Colonic mucosa (tissue), 2 donors: ENCODE measurements around the gene ISYNA1. TPM values are rescaled to one million over a fixed set of nuclear protein-coding genes. Genes with fewer than 3 reads are reported as not detected.

ENCODE experiments used
- microRNA-seq: library from miRNA; unstranded; fragments of <30 nt; microRNA quantifications from one replicate; pipeline ENCODE4, GENCODE V29; 2019
- total RNA-seq, 2 donors: library from RNA; stranded (reverse); fragmentation: NEBNext Ultra II Directional in 1 of 2; extraction: Animal tissue kit (Norgen Biotek cat#: 25700) in 1 of 2; gene quantifications; one replicate each; pipeline ENCODE4 v1.2.1, GENCODE V29; 2021
- donor health status: DM: no; HTN: no; CAD: no.
- donor health status: DM: no; HTN: no; CAD: no.

The ISYNA1 gene
- total RNA-seq, 2 donors from 2014 or later = 17.7 to 25.7 TPM

Small RNA genes within 50 kb of the gene (microRNA-seq; reads per million reads assigned to microRNA genes)
- gene MIR3189 = not detected

Other genes starting within 250 kb of the ISYNA1 start
- gene MPV17L2, start 244.9 kb downstream of the ISYNA1 start, total RNA-seq = 10 to 100 TPM in 1 of 2 donors, 1 to 10 TPM in 1; 8.9 to 21.7 TPM
- 1 to 10 TPM; 3.5 to 4.2 TPM for gene RAB3A, start 234.1 kb downstream of the ISYNA1 start, total RNA-seq
- 1 to 10 TPM; 2.1 TPM for gene PDE4C, start 211.7 kb downstream of the ISYNA1 start, total RNA-seq
- 1 to 10 TPM; 1.7 to 3.0 TPM for gene IQCN, start 163.7 kb downstream of the ISYNA1 start, total RNA-seq
- gene JUND, start 156.5 kb downstream of the ISYNA1 start, total RNA-seq = 100 to 1,000 TPM; 177 to 418 TPM
- 100 to 1,000 TPM; 128 to 308 TPM for gene LSM4, start 115.1 kb downstream of the ISYNA1 start, total RNA-seq
- gene PGPEP1, start 97.5 kb downstream of the ISYNA1 start, total RNA-seq = 10 to 100 TPM; 62.6 to 99.0 TPM
- 100 to 1,000 TPM; 120 to 159 TPM for gene GDF15, start 52.0 kb downstream of the ISYNA1 start, total RNA-seq
- 1 to 10 TPM; 1.4 to 3.9 TPM for gene LRRC25, start 40.5 kb downstream of the ISYNA1 start, total RNA-seq
- gene SSBP4, start 18.7 kb downstream of the ISYNA1 start, total RNA-seq = 10 to 100 TPM; 40.1 to 77.3 TPM
- gene ELL, start 83.9 kb upstream of the ISYNA1 start, total RNA-seq = 10 to 100 TPM; 16.3 to 18.6 TPM
- 100 to 1,000 TPM; 190 to 200 TPM for gene FKBP8, start 105.4 kb upstream of the ISYNA1 start, total RNA-seq
- 10 to 100 TPM; 66.8 to 80.4 TPM for gene KXD1, start 119.7 kb upstream of the ISYNA1 start, total RNA-seq
- 1,000 to 10,000 TPM in 1 of 2 donors, 100 to 1,000 TPM in 1; 991 to 1,174 TPM for gene UBA52, start 133.7 kb upstream of the ISYNA1 start, total RNA-seq
- gene REX1BD, start 150.7 kb upstream of the ISYNA1 start, total RNA-seq = 10 to 100 TPM; 46.7 to 79.6 TPM
- 1 to 10 TPM in 1 of 2 donors, under 1 TPM in 1; 0.84 to 1.6 TPM for gene CRLF1, start 168.7 kb upstream of the ISYNA1 start, total RNA-seq
- gene TMEM59L, start 174.7 kb upstream of the ISYNA1 start, total RNA-seq = 1 to 10 TPM in 1 of 2 donors, under 1 TPM in 1; 0.27 to 1.4 TPM
- gene KLHL26, start 198.9 kb upstream of the ISYNA1 start, total RNA-seq = 10 to 100 TPM in 1 of 2 donors, 1 to 10 TPM in 1; 7.3 to 14.7 TPM
- 10 to 100 TPM in 1 of 2 donors, 1 to 10 TPM in 1; 7.6 to 10.3 TPM for gene CRTC1, start 245.5 kb upstream of the ISYNA1 start, total RNA-seq